ENCODE data around the gene LTF.

- TF ChIP-seq MED8 (CRISPR knock-in tag; IDR thresholded peaks at IDR 0.05; ENCODE audit: insufficient replicate concordance) (no peak), ZNF180 (CRISPR knock-in tag; IDR thresholded peaks at IDR 0.05; ENCODE audit: borderline replicate concordance, low read depth) (no peak), USF2 (IDR thresholded peaks at IDR 0.05; ENCODE audit: low read depth, low read length) (no peak), USF2 (CRISPR knock-in tag; IDR thresholded peaks at IDR 0.05; ENCODE audit: borderline replicate concordance) (no peak)
Observed at GRCh38 chr3:46406443-46406787, 58.3 kb downstream of the LTF start.

All from HepG2 (cell line).